Naive thymus-derived CD4-positive, alpha-beta T cell (primary cell): Measurements from ENCODE around the gene ZDHHC19. TPM values are rescaled to one million over a fixed set of nuclear protein-coding genes. Genes with fewer than 3 reads are reported as not detected.
"Not testable (repeated sequence)": the region's sequence is repeated elsewhere in the genome, so short reads cannot be mapped to it uniquely, and the experiment has no call there.

ENCODE experiments used
- ATAC-seq: fragments of 150-1000 bp; cut with Tn5 transposase; 2 replicates; pipeline ENCODE4 v1.10.0; 2021; ENCODE audit warnings: mild to moderate bottlenecking, moderate library complexity
- CTCF ChIA-PET: fragments of 350-600 bp; sonication (Branson Sonifier 250); formaldehyde crosslinking; loops from one replicate; lab custom pipeline; 2021; ENCODE audit warnings: antibody characterized with exemption; lab: Charles Lee
- POLR2A ChIA-PET: fragments of 350-600 bp; sonication (Branson Sonifier 250); formaldehyde crosslinking; loops from one replicate; lab custom pipeline; 2021; ENCODE audit warnings: antibody characterized with exemption, inconsistent platforms; lab: Charles Lee
- DNase-seq, 9 donors: peaks; one replicate each; pipeline versions ENCODE4 v3.0.0 to v3.0.0-alpha.2; 2020 to 2022; ENCODE audit warnings: mixed read lengths in 1 of 9
- H3K27ac ChIP-seq: one replicate; pipeline ENCODE4 v1.7.0; 2013; ENCODE audit warnings: mild to moderate bottlenecking, low read depth, low read length, moderate library complexity
- H3K27me3 ChIP-seq, 2 donors: one replicate each; pipeline ENCODE4 v1.7.0; 2013; ENCODE audit warnings: low read length in 2 of 2, mild to moderate bottlenecking in 2 of 2, moderate library complexity in 2 of 2; ENCODE audit not compliant: control insufficient read depth in 2 of 2, insufficient read depth in 2 of 2
- H3K36me3 ChIP-seq, 3 experiments: 1 replicate in 2 of 3; 2 replicates in 1 of 3; pipeline ENCODE4 v1.7.0; 2013; ENCODE audit warnings: low read length in 3 of 3, mild to moderate bottlenecking in 3 of 3, moderate library complexity in 1 of 3; ENCODE audit not compliant: insufficient read depth in 3 of 3, control insufficient read depth in 2 of 3
- H3K4me1 ChIP-seq, 2 donors: one replicate each; pipeline ENCODE4 v1.7.0; 2013; ENCODE audit warnings: low read length in 2 of 2, mild to moderate bottlenecking in 2 of 2, moderate library complexity in 1 of 2; ENCODE audit not compliant: control insufficient read depth in 2 of 2, insufficient read depth in 2 of 2
- H3K4me3 ChIP-seq: 2 replicates; pipeline ENCODE4 v1.7.0; 2013; ENCODE audit warnings: mild to moderate bottlenecking, low read length
- H3K9me3 ChIP-seq, 3 experiments: 1 replicate in 2 of 3; 2 replicates in 1 of 3; pipeline ENCODE4 v1.7.0; 2013; ENCODE audit warnings: low read length in 3 of 3; ENCODE audit not compliant: control insufficient read depth in 2 of 3
- H3K27ac Mint-ChIP-seq, 9 donors: one replicate each; pipeline ENCODE4 v1.8.0; 2020 to 2022; ENCODE audit warnings: mixed read lengths in 9 of 9, mild to moderate bottlenecking in 8 of 9, moderate library complexity in 5 of 9, inconsistent platforms in 2 of 9
- H3K27me3 Mint-ChIP-seq, 5 donors: one replicate each; pipeline ENCODE4 v1.8.0; 2021 to 2022; ENCODE audit warnings: mixed read lengths in 5 of 5, mild to moderate bottlenecking in 1 of 5
- H3K36me3 Mint-ChIP-seq, 5 donors: one replicate each; pipeline ENCODE4 v1.8.0; 2020 to 2022; ENCODE audit warnings: mixed read lengths in 5 of 5, mild to moderate bottlenecking in 3 of 5, inconsistent platforms in 1 of 5
- H3K4me1 Mint-ChIP-seq, 7 donors: one replicate each; pipeline ENCODE4 v1.8.0; 2020 to 2022; ENCODE audit warnings: mixed read lengths in 7 of 7, mild to moderate bottlenecking in 3 of 7, inconsistent platforms in 1 of 7
- H3K4me3 Mint-ChIP-seq, 10 donors: one replicate each; pipeline ENCODE4 v1.8.0; 2020 to 2022; ENCODE audit warnings: mild to moderate bottlenecking in 10 of 10, mixed read lengths in 10 of 10, moderate library complexity in 6 of 10, inconsistent platforms in 2 of 10
- H3K9me3 Mint-ChIP-seq, 11 donors: one replicate each; pipeline ENCODE4 v1.8.0; 2020 to 2022; ENCODE audit warnings: mixed read lengths in 11 of 11, mild to moderate bottlenecking in 4 of 11, inconsistent platforms in 1 of 11, moderate library complexity in 1 of 11
- intact Hi-C, 2 donors: fragments of 100-400 bp; cut with micrococcal nuclease; formaldehyde crosslinking; loops; one replicate each; pipeline ENCODE4 v1.15.1; 2023
- polyA plus RNA-seq, 2 donors: library from polyadenylated mRNA; unstranded; fragments of 300-500 nt; fragmentation: Illumina TruSeq; gene quantifications; one replicate each; pipeline ENCODE4 v1.2.3, GENCODE V29; 2021
- total RNA-seq, 6 experiments: library from RNA in 5 of 6; stranded (reverse) in 5 of 6; gene quantifications; 1 replicate in 5 of 6; 2 replicates in 1 of 6; pipeline ENCODE4 v1.2.3 and lab custom pipeline; 2021 to 2026

Gene ZDHHC19
- total and polyA plus RNA-seq, 7 experiments from 2014 or later, result 0.58 TPM; not detected in 6

- Mint-ChIP-seq H3K27me3 (no peaks in the 10 kb centered on the region), H3K9me3 (peaks cover 0 to 5% (median 0%) of the 10 kb centered on the region in 11 donors), H3K4me3 (no peak overlapping the region), H3K36me3 (peaks cover 0 to 47% (median 20%) of the 10 kb centered on the region in 5 donors), H3K27ac (no peak overlapping the region), H3K4me1 (peaks cover 0 to 7% (median 0%) of the 10 kb centered on the region in 7 donors)
- Histone ChIP-seq H3K4me3 (no peak overlapping the region), H3K36me3 (peaks cover 7 to 34% (median 14%) of the 10 kb centered on the region in 3 experiments), H3K27me3 (no peaks in the 10 kb centered on the region), H3K27ac (no peak overlapping the region), H3K9me3 (no peaks in the 10 kb centered on the region), H3K4me1 (no peaks in the 10 kb centered on the region)
- intact Hi-C loops, result no loop called here
- POLR2A ChIA-PET, result no interaction called here
- no peak for DNase-seq
- ATAC-seq, result peak; percentile 58
- CTCF ChIA-PET, result no interaction called here
Observed at GRCh38 chr3:196246612-196247308, 35.6 kb upstream of the ZDHHC19 start.

DNA sequence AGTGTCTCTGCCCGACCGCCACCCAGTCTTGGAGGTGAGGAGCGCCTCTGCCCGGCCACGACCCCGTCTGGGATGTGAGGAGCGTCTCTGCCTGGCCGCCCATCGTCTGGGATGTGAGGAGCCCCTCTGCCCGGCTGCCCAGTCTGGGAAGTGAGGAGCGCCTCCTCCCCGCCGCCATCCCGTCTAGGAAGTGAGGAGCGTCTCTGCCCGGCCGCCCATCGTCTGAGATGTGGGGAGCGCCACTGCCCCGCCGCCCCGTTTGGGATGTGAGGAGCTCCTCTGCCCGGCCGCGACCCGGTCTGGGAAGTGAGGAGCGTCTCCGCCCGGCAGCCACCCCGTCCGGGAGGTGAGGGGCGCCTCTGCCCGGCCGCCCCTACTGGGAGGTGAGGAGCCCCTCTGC lies 33.0 kb upstream of the ZDHHC19 start:
- POLR2A ChIA-PET, H3K4me3 Mint-ChIP-seq, CTCF ChIA-PET, DNase-seq, H3K9me3 Mint-ChIP-seq, H3K4me1 ChIP-seq, intact Hi-C loops, H3K27ac ChIP-seq, H3K4me3 ChIP-seq, ATAC-seq, H3K27ac Mint-ChIP-seq, H3K27me3 ChIP-seq, H3K4me1 Mint-ChIP-seq, H3K9me3 ChIP-seq, H3K27me3 Mint-ChIP-seq: not testable (repeated sequence)
- H3K36me3 Mint-ChIP-seq, result peaks cover 0 to 38% (median 25%) of the 10 kb centered on the region in 5 donors
- peaks cover 12 to 47% (median 16%) of the 10 kb centered on the region in 3 experiments for H3K36me3 ChIP-seq

DNA sequence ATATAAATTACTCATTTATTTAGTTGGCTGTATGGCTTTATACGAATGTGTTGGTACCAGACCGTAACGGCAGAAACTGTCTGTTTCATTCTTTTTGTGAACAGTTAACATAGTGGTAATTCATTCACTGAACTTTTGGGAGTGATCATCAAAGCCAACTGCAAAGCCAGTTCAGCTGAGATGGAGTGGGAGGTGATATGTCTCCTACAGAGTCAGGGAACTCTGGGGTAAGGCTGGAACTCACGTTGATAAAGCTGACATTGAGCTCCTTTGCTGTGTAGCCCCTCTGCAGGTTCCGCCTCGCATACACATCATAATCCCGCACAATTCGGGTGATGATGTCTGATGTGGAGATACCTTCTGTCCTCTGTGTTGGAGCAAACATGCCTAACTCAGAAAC lies 30.5 kb upstream of the ZDHHC19 start:
- peaks cover 5 to 58% (median 9%) of the 10 kb centered on the region in 3 experiments for H3K36me3 ChIP-seq
- POLR2A ChIA-PET, result no interaction called here

GRCh38 chr3:196240424-196240823 lies 29.2 kb upstream of the ZDHHC19 start:
- DNase-seq, result no peak
- H3K4me3 Mint-ChIP-seq, result no peak overlapping the region
- no peak for ATAC-seq
- Histone ChIP-seq H3K9me3 (no peaks in the 10 kb centered on the region), H3K4me3 (no peak overlapping the region), H3K27ac (no peak overlapping the region), H3K36me3 (peaks cover 5 to 48% (median 9%) of the 10 kb centered on the region in 3 experiments), H3K27me3 (no peaks in the 10 kb centered on the region), H3K4me1 (no peaks in the 10 kb centered on the region)
- H3K9me3 Mint-ChIP-seq, result no peaks in the 10 kb centered on the region
- intact Hi-C loops, result no loop called here
- peaks cover 0 to 7% (median 2%) of the 10 kb centered on the region in 7 donors for H3K4me1 Mint-ChIP-seq
- H3K27ac Mint-ChIP-seq, result no peak overlapping the region
- H3K36me3 Mint-ChIP-seq, result peaks cover 0 to 45% (median 16%) of the 10 kb centered on the region in 5 donors
- POLR2A ChIA-PET, result no interaction called here
- CTCF ChIA-PET, result no interaction called here
- H3K27me3 Mint-ChIP-seq, result no peaks in the 10 kb centered on the region

More for the DNA sequence above, 30.5 kb upstream of the ZDHHC19 start:
- Histone ChIP-seq H3K27ac (no peak overlapping the region), H3K4me1 (no peaks in the 10 kb centered on the region), H3K9me3 (no peaks in the 10 kb centered on the region), H3K4me3 (no peak overlapping the region), H3K27me3 (no peaks in the 10 kb centered on the region)
- ATAC-seq (no peak), DNase-seq (no peak)
- Mint-ChIP-seq H3K4me3 (no peak overlapping the region), H3K4me1 (peaks cover 0 to 6% (median 0%) of the 10 kb centered on the region in 7 donors), H3K27me3 (no peaks in the 10 kb centered on the region), H3K27ac (no peak overlapping the region), H3K9me3 (no peaks in the 10 kb centered on the region), H3K36me3 (peaks cover 0 to 49% (median 25%) of the 10 kb centered on the region in 5 donors)
- CTCF ChIA-PET, result no interaction called here
- intact Hi-C loops, result no loop called here

DNA sequence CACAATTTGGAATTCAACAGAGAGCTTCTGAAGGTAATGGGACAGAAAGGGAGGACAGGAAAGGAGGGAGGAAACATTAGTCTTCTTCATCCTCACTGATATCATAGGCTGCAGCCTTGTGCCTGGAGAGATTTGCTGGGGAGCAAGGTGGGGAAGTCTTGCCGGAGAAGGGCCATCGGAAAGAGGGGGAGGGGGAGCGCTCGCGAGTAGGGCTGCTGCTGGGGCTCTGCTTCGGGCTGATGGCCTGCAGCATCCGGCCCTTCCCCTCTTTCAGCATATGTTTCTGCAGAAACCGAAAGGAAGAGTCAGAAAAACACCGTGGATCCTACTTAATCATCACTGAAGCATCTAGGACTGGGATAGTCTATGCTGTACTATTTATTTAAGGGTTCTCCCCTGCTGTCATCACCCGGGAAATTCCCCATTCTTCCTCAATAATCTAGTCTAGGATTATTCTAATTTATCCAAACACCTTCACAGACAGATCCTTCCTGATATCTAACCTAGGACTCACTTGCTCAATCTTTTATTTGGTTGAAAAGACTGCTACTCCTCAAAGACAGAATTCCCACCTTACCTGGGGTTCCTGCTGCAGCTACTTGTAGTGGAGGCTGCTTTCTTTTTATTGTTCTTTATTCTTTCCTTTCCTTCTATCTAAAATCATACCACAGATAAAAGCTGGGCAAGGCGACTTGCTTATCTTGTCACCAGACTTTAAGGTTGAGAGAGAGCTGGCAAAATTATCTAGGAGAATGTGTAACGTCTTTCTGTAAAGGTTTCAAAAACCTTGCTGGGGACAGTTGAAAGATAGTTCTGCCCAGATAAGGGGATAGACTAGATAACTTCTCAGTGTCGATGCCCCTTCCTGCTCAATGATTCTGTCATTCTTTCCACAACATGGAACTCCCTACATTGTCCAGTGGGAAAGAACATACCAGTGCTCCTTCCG lies 27.7 kb upstream of the ZDHHC19 start:
- Mint-ChIP-seq H3K27ac (peak overlapping the region in 3 of 9 donors; percentile 36 to 50 (median 41)), H3K27me3 (no peaks in the 10 kb centered on the region), H3K36me3 (peaks cover 0 to 42% (median 13%) of the 10 kb centered on the region in 5 donors), H3K4me3 (no peak overlapping the region), H3K4me1 (peaks cover 0 to 7% (median 2%) of the 10 kb centered on the region in 7 donors), H3K9me3 (no peaks in the 10 kb centered on the region)
- POLR2A ChIA-PET, result no interaction called here
- no peaks in the 10 kb centered on the region for H3K4me1 ChIP-seq
- ATAC-seq (no peak), DNase-seq (no peak)
- CTCF ChIA-PET, result no interaction called here
- no peaks in the 10 kb centered on the region for H3K9me3 ChIP-seq
- H3K27me3 ChIP-seq, result no peaks in the 10 kb centered on the region
- H3K27ac ChIP-seq, result no peak overlapping the region
- no peak overlapping the region for H3K4me3 ChIP-seq
- intact Hi-C loops, result no loop called here
- H3K36me3 ChIP-seq, result peaks cover 5 to 48% (median 9%) of the 10 kb centered on the region in 3 experiments

GRCh38 chr3:196237203-196237602 lies 26.0 kb upstream of the ZDHHC19 start:
- ATAC-seq (no peak), DNase-seq (no peak)
- Histone ChIP-seq H3K27ac (no peak overlapping the region), H3K27me3 (no peaks in the 10 kb centered on the region), H3K4me1 (no peaks in the 10 kb centered on the region), H3K9me3 (no peaks in the 10 kb centered on the region), H3K4me3 (no peak overlapping the region), H3K36me3 (peaks cover 5 to 42% (median 9%) of the 10 kb centered on the region in 3 experiments)
- no peak overlapping the region for H3K4me3 Mint-ChIP-seq
- intact Hi-C loops, result no loop called here
- H3K27me3 Mint-ChIP-seq, result no peaks in the 10 kb centered on the region
- POLR2A ChIA-PET, result interaction anchor here (0.6 kb wide), 1 partner anchor 16 kb away, joined by 3 read pairs; no protein-coding TSS in a partner anchor
- peaks cover 0 to 35% (median 9%) of the 10 kb centered on the region in 5 donors for H3K36me3 Mint-ChIP-seq
- peaks cover 0 to 11% (median 4%) of the 10 kb centered on the region in 7 donors for H3K4me1 Mint-ChIP-seq
- H3K9me3 Mint-ChIP-seq, result no peaks in the 10 kb centered on the region
- peak overlapping the region in 2 of 9 donors; percentile 17 to 55 for H3K27ac Mint-ChIP-seq
- CTCF ChIA-PET, result no interaction called here
